ENCODE results near the gene SCAF11.
A peak's percentile ranks its signal among the peaks of the same experiment; 100 is the strongest.

The SCAF11 gene

DNA sequence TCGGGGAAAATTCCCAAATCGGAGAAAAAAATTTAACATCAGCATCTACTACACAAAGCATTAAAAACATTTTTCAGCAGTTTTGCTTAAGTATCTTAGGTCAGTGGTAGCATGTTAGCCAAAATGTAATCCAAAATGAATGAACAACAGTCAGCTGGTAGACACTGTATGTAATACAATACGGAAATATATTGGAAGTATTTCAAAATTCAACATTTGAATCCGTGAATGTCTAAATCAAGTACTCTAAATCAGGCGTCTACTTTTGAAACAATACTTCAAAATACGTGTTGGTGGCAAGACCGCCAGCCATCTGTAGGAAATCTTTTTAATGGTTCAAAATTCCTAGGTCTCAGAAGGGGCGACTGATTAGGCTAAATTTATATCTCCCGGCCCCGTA is 1.1 kb downstream of the SCAF11 start:
- DNase-seq (ENCODE audit: low read depth), result peak; percentile 21
- TF ChIP-seq, protein P1, sequence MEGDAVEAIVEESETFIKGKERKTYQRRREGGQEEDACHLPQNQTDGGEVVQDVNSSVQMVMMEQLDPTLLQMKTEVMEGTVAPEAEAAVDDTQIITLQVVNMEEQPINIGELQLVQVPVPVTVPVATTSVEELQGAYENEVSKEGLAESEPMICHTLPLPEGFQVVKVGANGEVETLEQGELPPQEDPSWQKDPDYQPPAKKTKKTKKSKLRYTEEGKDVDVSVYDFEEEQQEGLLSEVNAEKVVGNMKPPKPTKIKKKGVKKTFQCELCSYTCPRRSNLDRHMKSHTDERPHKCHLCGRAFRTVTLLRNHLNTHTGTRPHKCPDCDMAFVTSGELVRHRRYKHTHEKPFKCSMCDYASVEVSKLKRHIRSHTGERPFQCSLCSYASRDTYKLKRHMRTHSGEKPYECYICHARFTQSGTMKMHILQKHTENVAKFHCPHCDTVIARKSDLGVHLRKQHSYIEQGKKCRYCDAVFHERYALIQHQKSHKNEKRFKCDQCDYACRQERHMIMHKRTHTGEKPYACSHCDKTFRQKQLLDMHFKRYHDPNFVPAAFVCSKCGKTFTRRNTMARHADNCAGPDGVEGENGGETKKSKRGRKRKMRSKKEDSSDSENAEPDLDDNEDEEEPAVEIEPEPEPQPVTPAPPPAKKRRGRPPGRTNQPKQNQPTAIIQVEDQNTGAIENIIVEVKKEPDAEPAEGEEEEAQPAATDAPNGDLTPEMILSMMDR (conservative IDR thresholded peaks at IDR 0.05; ENCODE audit: low read depth, low read length), result no peak

DNA sequence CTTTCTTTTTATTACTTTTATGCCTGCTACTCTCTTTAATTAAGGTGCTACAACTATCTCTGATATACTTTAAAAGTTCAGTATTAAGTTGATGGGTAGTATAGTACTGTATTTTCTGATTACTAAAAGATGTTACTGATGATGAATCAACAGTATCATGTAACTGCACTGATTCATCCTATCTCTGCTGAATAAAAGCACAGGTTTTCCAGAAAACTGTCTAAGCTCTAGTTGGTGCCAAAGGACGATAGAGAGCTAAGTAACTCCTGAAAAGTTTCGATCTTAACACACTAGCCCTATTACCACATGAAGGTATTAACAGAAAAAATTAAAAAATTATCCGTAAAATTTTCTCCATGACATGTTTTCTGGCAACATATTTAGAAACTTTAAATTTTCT is 2.1 kb downstream of the SCAF11 start:
- DNase-seq (ENCODE audit: low read depth), result peak; percentile 48
- H3K4me3 ChIP-seq (ENCODE audit: low read depth, low read length), result peak overlapping the region; percentile 97
- TF ChIP-seq, protein P1 (conservative IDR thresholded peaks at IDR 0.05; ENCODE audit: low read depth, low read length), result no peak

More for the DNA sequence above, 1.1 kb downstream of the SCAF11 start:
- peak overlapping the region; percentile 97 for H3K4me3 ChIP-seq (ENCODE audit: low read depth, low read length)

DNA sequence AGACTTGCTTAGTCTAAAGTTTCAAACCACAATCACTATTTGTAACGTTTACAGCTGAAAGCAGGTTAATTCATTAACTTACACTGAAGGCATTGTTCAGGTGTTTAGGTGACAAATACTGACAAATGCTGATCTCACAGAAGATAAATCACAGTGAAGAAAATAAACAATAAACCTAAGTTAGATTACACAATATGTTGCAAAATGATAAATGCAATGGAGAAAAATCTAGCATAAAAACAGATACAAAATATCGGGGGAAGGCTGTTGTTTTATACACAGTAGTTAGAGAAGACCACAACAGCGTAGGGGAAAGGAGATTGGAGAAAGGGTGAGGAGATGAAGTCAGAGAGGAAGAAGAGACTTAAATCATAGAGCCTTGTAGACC is 3.0 kb downstream of the SCAF11 start:
- H3K4me3 ChIP-seq (ENCODE audit: low read depth, low read length), result no peak overlapping the region
- TF ChIP-seq, protein P1 (conservative IDR thresholded peaks at IDR 0.05; ENCODE audit: low read depth, low read length), result no peak
- no peak for DNase-seq (ENCODE audit: low read depth)

DNA sequence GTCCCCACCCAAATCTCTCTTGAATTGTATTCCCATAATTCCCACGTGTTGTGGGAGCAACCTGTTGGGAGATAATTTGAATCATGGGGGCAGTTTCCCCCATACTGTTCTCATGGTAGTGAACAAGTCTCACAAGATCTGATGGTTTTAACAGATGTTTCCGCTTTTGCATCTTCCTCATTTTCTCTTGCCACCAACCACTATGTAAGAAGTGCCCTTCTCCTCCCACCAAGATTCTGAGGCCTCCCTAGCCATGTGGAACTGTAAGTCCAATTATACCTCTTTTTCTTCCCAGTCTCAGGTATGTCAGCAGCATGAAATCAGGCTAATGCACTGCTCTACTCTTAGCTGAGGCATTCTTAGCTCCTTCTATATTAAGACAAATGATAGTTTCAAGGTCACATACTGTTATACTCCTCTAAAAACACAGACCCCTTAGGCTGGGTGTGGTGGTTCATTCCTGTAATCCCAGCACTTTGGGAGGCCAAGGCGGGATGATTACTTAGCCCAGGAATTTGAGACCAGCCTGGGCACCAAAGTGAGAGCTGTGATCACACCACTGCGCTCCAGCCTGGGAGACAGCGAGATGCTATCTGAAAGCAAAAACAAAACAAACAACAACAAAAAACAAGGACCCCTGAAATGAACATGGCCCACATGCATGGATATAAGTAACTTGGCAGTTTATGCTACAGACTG is 3.6 kb downstream of the SCAF11 start:
- TF ChIP-seq, protein P1 (conservative IDR thresholded peaks at IDR 0.05; ENCODE audit: low read depth, low read length), result no peak
- DNase-seq (ENCODE audit: low read depth), result no peak
- no peak overlapping the region for H3K4me3 ChIP-seq (ENCODE audit: low read depth, low read length)

DNA sequence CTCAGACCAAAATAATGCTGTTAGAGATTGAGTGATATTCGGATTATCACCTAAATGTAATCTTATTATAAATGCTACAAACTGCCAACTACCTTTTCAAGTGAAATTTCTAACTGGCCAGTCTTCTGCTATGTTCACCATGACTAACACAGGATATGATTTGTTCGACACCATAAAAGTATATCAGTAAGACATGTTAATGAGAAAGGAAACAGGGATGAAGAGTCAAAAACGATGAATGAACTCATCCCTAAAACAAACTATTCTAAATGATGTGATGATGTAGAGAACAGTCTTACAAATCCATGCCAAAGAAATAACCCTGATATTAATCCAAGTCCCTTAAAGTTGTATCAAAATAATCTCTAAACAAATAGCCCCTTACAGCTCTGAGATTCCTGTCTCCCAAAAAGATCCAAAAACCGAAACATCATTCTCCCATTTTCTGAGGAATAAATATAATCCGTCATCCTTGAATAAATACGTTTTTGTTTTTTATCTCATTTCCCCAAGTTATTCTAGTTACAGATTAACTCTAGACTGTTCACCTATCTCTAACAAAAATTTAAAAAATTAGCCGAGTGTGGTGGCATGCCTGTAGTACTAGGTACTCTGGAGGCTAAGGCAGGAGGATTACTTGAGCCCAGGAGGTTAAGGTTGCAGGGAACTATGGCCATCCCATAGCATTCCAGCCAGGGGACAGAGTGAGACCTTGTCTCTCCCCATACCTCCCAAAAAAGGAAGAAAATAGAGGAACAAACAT is 9.1 kb downstream of the SCAF11 start:
- TF ChIP-seq, protein P1 (conservative IDR thresholded peaks at IDR 0.05; ENCODE audit: low read depth, low read length), result no peak
- no peak for DNase-seq (ENCODE audit: low read depth)
- no peak overlapping the region for H3K4me3 ChIP-seq (ENCODE audit: low read depth, low read length)

DNA sequence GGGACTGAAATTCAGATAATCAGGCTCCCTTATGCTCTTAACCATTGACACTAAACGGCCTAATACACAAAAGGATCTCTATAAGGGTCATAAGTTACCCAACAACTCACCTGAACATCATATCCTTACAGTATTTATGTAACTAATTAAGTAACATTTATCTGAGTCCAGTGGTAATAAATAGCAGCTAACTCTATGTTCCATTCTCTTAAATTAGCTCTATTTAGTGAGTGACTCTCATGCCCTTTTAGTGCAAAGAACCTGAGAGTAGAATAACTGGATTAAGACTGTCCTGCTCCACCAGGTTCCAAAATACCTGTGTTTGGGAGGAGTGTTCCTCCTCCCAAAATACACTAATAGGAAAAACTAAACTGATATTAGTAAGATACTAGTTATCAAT is 9.8 kb downstream of the SCAF11 start:
- no peak for DNase-seq (ENCODE audit: low read depth)
- TF ChIP-seq, protein P1 (conservative IDR thresholded peaks at IDR 0.05; ENCODE audit: low read depth, low read length), result no peak
- H3K4me3 ChIP-seq (ENCODE audit: low read depth, low read length), result no peak overlapping the region

All from choroid plexus epithelial cell (primary cell).